Measurements from ENCODE around the gene FAM53A.

The FAM53A gene

GRCh38 chr4:1728061-1728980 is 44.2 kb upstream of the FAM53A start:
- TF ChIP-seq REST (IDR thresholded peaks at IDR 0.05; ENCODE audit: low read depth) (no peak), MAX (IDR thresholded peaks at IDR 0.05) (no peak), TCF12 (IDR thresholded peaks at IDR 0.05; ENCODE audit: low read depth) (no peak), CEBPB (IDR thresholded peaks at IDR 0.05) (no peak), TAF1 (IDR thresholded peaks at IDR 0.05; ENCODE audit: low read depth) (no peak), EP300 (IDR thresholded peaks at IDR 0.05; ENCODE audit: borderline replicate concordance) (no peak)

GRCh38 chr4:1727117-1728031 is 43.3 kb upstream of the FAM53A start:
- TF ChIP-seq TCF12 (IDR thresholded peaks at IDR 0.05; ENCODE audit: low read depth) = peak; percentile 19; the same call in 1 of the 2 replicates
- TF ChIP-seq MAX (IDR thresholded peaks at IDR 0.05) = peak; percentile 44; the same call in 1 of the 2 replicates
- no peak for TF ChIP-seq ZBTB7A (IDR thresholded peaks at IDR 0.05; ENCODE audit: low read depth)
- TF ChIP-seq USF1 (IDR thresholded peaks at IDR 0.05) = peak; percentile 89
- TF ChIP-seq NFIC (IDR thresholded peaks at IDR 0.05) = peak; percentile 85
- TF ChIP-seq EP300 (IDR thresholded peaks at IDR 0.05; ENCODE audit: borderline replicate concordance) = peak; percentile 35; the same call in 1 of the 2 replicates

GRCh38 chr4:1726146-1726934 is 42.2 kb upstream of the FAM53A start:
- TF ChIP-seq RAD21 (IDR thresholded peaks at IDR 0.05; ENCODE audit: low read depth) = peak; percentile 56
- TF ChIP-seq TAF1 (IDR thresholded peaks at IDR 0.05; ENCODE audit: low read depth) = no peak

GRCh38 chr4:1725521-1725920 is 41.4 kb upstream of the FAM53A start:
- no peak for TF ChIP-seq USF1 (IDR thresholded peaks at IDR 0.05)
- TF ChIP-seq EGR1 (IDR thresholded peaks at IDR 0.05) = no peak
- no peak for TF ChIP-seq ZBTB7A (IDR thresholded peaks at IDR 0.05; ENCODE audit: low read depth)
- TF ChIP-seq CEBPB (IDR thresholded peaks at IDR 0.05) = no peak
- TF ChIP-seq EP300 (IDR thresholded peaks at IDR 0.05; ENCODE audit: borderline replicate concordance) = no peak
- TF ChIP-seq CREB1 (IDR thresholded peaks at IDR 0.05; ENCODE audit: low read depth) = no peak
- no peak for TF ChIP-seq RAD21 (IDR thresholded peaks at IDR 0.05; ENCODE audit: low read depth)
- no peak for TF ChIP-seq FOXM1 (IDR thresholded peaks at IDR 0.05; ENCODE audit: borderline replicate concordance, low read depth)
- no peak for TF ChIP-seq TEAD4 (IDR thresholded peaks at IDR 0.05)
- TF ChIP-seq NFIC (IDR thresholded peaks at IDR 0.05) = no peak
- no peak for TF ChIP-seq TCF12 (IDR thresholded peaks at IDR 0.05; ENCODE audit: low read depth)

GRCh38 chr4:1723131-1723801 is 39.2 kb upstream of the FAM53A start:
- TF ChIP-seq EGR1 (IDR thresholded peaks at IDR 0.05) (no peak), NFIC (IDR thresholded peaks at IDR 0.05) (no peak), USF1 (IDR thresholded peaks at IDR 0.05) (no peak), TCF12 (IDR thresholded peaks at IDR 0.05; ENCODE audit: low read depth) (no peak)

GRCh38 chr4:1722551-1723118 is 38.5 kb upstream of the FAM53A start:
- TF ChIP-seq TAF1 (IDR thresholded peaks at IDR 0.05; ENCODE audit: low read depth) = no peak
- no peak for TF ChIP-seq EP300 (IDR thresholded peaks at IDR 0.05; ENCODE audit: borderline replicate concordance)
- no peak for TF ChIP-seq RAD21 (IDR thresholded peaks at IDR 0.05; ENCODE audit: low read depth)
- no peak for TF ChIP-seq TCF12 (IDR thresholded peaks at IDR 0.05; ENCODE audit: low read depth)
- TF ChIP-seq YY1 (IDR thresholded peaks at IDR 0.05; ENCODE audit: low read depth) = no peak
- TF ChIP-seq CREB1 (IDR thresholded peaks at IDR 0.05; ENCODE audit: low read depth) = no peak
- no peak for TF ChIP-seq MAX (IDR thresholded peaks at IDR 0.05)
- TF ChIP-seq CEBPB (IDR thresholded peaks at IDR 0.05) = no peak
- TF ChIP-seq ZBTB7A (IDR thresholded peaks at IDR 0.05; ENCODE audit: low read depth) = no peak
- TF ChIP-seq TEAD4 (IDR thresholded peaks at IDR 0.05) = no peak
- no peak for TF ChIP-seq REST (IDR thresholded peaks at IDR 0.05; ENCODE audit: low read depth)
- no peak for TF ChIP-seq NFIC (IDR thresholded peaks at IDR 0.05)
- TF ChIP-seq FOXM1 (IDR thresholded peaks at IDR 0.05; ENCODE audit: borderline replicate concordance, low read depth) = no peak
- no peak for TF ChIP-seq USF1 (IDR thresholded peaks at IDR 0.05)
- no peak for TF ChIP-seq EGR1 (IDR thresholded peaks at IDR 0.05)
